Kidney (tissue), 14 donors: ENCODE measurements around the gene GLRX. TPM values are rescaled to one million over a fixed set of nuclear protein-coding genes. Genes with fewer than 3 reads are reported as not detected.

Experiments used
- DNase-seq, 5 donors: peaks; one replicate each; pipeline ENCODE4 v3.0.0-alpha.2; 2013 to 2020
- FAIRE-seq: peaks from 2 replicates; lab custom pipeline; 2012; peaks lifted over from hg19 to GRCh38; lab: Jason Lieb, UNC
- H3K27ac ChIP-seq, 2 donors: one replicate each; pipeline ENCODE4 v1.7.0; 2013; ENCODE audit warnings: low read depth in 2 of 2, low read length in 2 of 2, inconsistent platforms in 1 of 2
- H3K27me3 ChIP-seq: one replicate; pipeline ENCODE4 v1.7.1; 2013; ENCODE audit warnings: low read length, inconsistent platforms; ENCODE audit not compliant: control insufficient read depth, insufficient read depth
- H3K36me3 ChIP-seq, 3 donors: one replicate each; pipeline versions ENCODE4 v1.7.0 to v1.7.1; 2013; ENCODE audit warnings: low read length in 3 of 3, control low read depth in 1 of 3, inconsistent platforms in 1 of 3; ENCODE audit not compliant: insufficient read depth in 3 of 3, control insufficient read depth in 2 of 3
- H3K4me1 ChIP-seq, 3 donors: one replicate each; pipeline versions ENCODE4 v1.7.0 to v1.7.1; 2013; ENCODE audit warnings: low read length in 3 of 3, inconsistent platforms in 1 of 3, low read depth in 1 of 3; ENCODE audit not compliant: control insufficient read depth in 2 of 3, insufficient read depth in 2 of 3
- H3K4me3 ChIP-seq, 3 donors: one replicate each; pipeline versions ENCODE4 v1.7.0 to v1.8.1; 2013; ENCODE audit warnings: low read length in 3 of 3, control low read depth in 1 of 3, inconsistent platforms in 1 of 3
- H3K9ac ChIP-seq, 3 donors: one replicate each; pipeline versions ENCODE4 v1.7.0 to v1.7.1; 2013; ENCODE audit warnings: low read length in 3 of 3, control low read depth in 1 of 3, inconsistent platforms in 1 of 3
- H3K9me3 ChIP-seq, 3 donors: one replicate each; pipeline versions ENCODE4 v1.7.0 to v1.7.1; 2013; ENCODE audit warnings: low read length in 3 of 3, control low read depth in 1 of 3, inconsistent platforms in 1 of 3; ENCODE audit not compliant: control insufficient read depth in 2 of 3, insufficient read depth in 1 of 3
- intact Hi-C: fragments of 100-400 bp; cut with DNase I; formaldehyde crosslinking; loops from one replicate; pipeline ENCODE4 v1.11.1; 2022
- polyA plus RNA-seq: library from polyadenylated mRNA; stranded (reverse); fragments of 350-450 nt; fragmentation: Illumina TruSeq; extraction: RNeasy Lipid Tissue Mini Kit (QIAGEN cat#74804); gene quantifications from one replicate; pipeline ENCODE4 v1.2.3, GENCODE V29; 2014; ENCODE audit warnings: low read depth, low replicate concordance; ENCODE audit not compliant: insufficient read depth
- total RNA-seq: library from RNA; stranded (reverse); fragmentation: NEBNext Ultra II Directional; extraction: Animal tissue kit (Norgen Biotek cat#: 25700); gene quantifications from one replicate; pipeline ENCODE4 v1.2.1, GENCODE V29; 2021
- TF ChIP-seq, protein P1 (sequence below): IDR thresholded peaks from 3 replicates; pipeline ENCODE4 v1.5.1; 2012; ENCODE audit warnings: mild to moderate bottlenecking, moderate library complexity, borderline replicate concordance; ENCODE audit not compliant: insufficient read depth; ENCODE audit errors: extremely low read depth
- donor health status: control.
- donor health status: control.
- donor health status: control.
- donor health status: control.
- donor health status: control.
- donor health status: DM: yes; HTN: yes; CAD: no.
- donor health status: Normal renal cell carcinoma (clear cell type).

The GLRX gene
- total and polyA plus RNA-seq, 2 donors from 2014 or later, result 57.4 to 324 TPM

GRCh38 chr5:95864944-95865504 lies 42.5 kb upstream of the GLRX start:
- Histone ChIP-seq H3K9me3 (no peaks in the 10 kb centered on the region), H3K36me3 (no peaks in the 10 kb centered on the region), H3K27me3 (no peaks in the 10 kb centered on the region), H3K9ac (no peak overlapping the region), H3K27ac (no peak overlapping the region), H3K4me1 (peaks cover 0 to 3% (median 0%) of the 10 kb centered on the region in 3 donors), H3K4me3 (no peak overlapping the region)
- TF ChIP-seq, protein P1, sequence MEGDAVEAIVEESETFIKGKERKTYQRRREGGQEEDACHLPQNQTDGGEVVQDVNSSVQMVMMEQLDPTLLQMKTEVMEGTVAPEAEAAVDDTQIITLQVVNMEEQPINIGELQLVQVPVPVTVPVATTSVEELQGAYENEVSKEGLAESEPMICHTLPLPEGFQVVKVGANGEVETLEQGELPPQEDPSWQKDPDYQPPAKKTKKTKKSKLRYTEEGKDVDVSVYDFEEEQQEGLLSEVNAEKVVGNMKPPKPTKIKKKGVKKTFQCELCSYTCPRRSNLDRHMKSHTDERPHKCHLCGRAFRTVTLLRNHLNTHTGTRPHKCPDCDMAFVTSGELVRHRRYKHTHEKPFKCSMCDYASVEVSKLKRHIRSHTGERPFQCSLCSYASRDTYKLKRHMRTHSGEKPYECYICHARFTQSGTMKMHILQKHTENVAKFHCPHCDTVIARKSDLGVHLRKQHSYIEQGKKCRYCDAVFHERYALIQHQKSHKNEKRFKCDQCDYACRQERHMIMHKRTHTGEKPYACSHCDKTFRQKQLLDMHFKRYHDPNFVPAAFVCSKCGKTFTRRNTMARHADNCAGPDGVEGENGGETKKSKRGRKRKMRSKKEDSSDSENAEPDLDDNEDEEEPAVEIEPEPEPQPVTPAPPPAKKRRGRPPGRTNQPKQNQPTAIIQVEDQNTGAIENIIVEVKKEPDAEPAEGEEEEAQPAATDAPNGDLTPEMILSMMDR, result no peak
- no peak for FAIRE-seq
- DNase-seq, result no peak
- intact Hi-C loops, result no loop called here

- TF ChIP-seq, protein P1, result no peak
- no peak for DNase-seq
- H3K4me3 ChIP-seq, result no peak overlapping the region
- no peak overlapping the region for H3K27ac ChIP-seq
- H3K27me3 ChIP-seq, result no peaks in the 10 kb centered on the region
- intact Hi-C loops, result no loop called here
- H3K9me3 ChIP-seq, result no peaks in the 10 kb centered on the region
- no peaks in the 10 kb centered on the region for H3K36me3 ChIP-seq
- no peak for FAIRE-seq
- peaks cover 0 to 3% (median 0%) of the 10 kb centered on the region in 3 donors for H3K4me1 ChIP-seq
- no peak overlapping the region for H3K9ac ChIP-seq
These were observed 41.9 kb upstream of the GLRX start for GRCh38 chr5:95864456-95864855.

- Histone ChIP-seq H3K4me1 (peaks cover 0 to 6% (median 3%) of the 10 kb centered on the region in 3 donors), H3K27ac (no peak overlapping the region), H3K9me3 (no peaks in the 10 kb centered on the region), H3K27me3 (no peaks in the 10 kb centered on the region), H3K4me3 (no peak overlapping the region), H3K36me3 (no peaks in the 10 kb centered on the region), H3K9ac (no peak overlapping the region)
- FAIRE-seq (no peak), DNase-seq (no peak)
- TF ChIP-seq, protein P1, result no peak
- intact Hi-C loops, result no loop called here
These were observed 40.8 kb upstream of the GLRX start for GRCh38 chr5:95863383-95863757.
